Neural progenitor cell (in vitro differentiated cells): Measurements from ENCODE around the gene ZIC1.

Source experiments
- EZH2phosphoT487 ChIP-seq: fragments of 200-600 bp; sonication (generic); IDR thresholded peaks from 2 replicates; pipeline ENCODE4 v1.6.1; 2017; ENCODE audit warnings: antibody characterized with exemption
- TF ChIP-seq, protein P1 (sequence below): fragments of 200-600 bp; sonication (generic); IDR thresholded peaks from 2 replicates; pipeline ENCODE4 v1.5.1; 2017; ENCODE audit warnings: antibody characterized with exemption, mild to moderate bottlenecking

- TF ChIP-seq, protein P1, sequence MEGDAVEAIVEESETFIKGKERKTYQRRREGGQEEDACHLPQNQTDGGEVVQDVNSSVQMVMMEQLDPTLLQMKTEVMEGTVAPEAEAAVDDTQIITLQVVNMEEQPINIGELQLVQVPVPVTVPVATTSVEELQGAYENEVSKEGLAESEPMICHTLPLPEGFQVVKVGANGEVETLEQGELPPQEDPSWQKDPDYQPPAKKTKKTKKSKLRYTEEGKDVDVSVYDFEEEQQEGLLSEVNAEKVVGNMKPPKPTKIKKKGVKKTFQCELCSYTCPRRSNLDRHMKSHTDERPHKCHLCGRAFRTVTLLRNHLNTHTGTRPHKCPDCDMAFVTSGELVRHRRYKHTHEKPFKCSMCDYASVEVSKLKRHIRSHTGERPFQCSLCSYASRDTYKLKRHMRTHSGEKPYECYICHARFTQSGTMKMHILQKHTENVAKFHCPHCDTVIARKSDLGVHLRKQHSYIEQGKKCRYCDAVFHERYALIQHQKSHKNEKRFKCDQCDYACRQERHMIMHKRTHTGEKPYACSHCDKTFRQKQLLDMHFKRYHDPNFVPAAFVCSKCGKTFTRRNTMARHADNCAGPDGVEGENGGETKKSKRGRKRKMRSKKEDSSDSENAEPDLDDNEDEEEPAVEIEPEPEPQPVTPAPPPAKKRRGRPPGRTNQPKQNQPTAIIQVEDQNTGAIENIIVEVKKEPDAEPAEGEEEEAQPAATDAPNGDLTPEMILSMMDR: no peak
- no peak for TF ChIP-seq EZH2phosphoT487
Measured at GRCh38 chr3:147403511-147403910, 5.7 kb upstream of the ZIC1 start.
